CD4-positive, alpha-beta T cell treated with Interleukin-15 for 1 hour (primary cell): Measurements from ENCODE around the gene ERCC3.
A peak's percentile ranks its signal among the peaks of the same experiment; 100 is the strongest.

Source experiments
- DNase-seq: peaks from one replicate; pipeline ENCODE4 v3.0.0-alpha.2; 2020

Gene ERCC3

DNA sequence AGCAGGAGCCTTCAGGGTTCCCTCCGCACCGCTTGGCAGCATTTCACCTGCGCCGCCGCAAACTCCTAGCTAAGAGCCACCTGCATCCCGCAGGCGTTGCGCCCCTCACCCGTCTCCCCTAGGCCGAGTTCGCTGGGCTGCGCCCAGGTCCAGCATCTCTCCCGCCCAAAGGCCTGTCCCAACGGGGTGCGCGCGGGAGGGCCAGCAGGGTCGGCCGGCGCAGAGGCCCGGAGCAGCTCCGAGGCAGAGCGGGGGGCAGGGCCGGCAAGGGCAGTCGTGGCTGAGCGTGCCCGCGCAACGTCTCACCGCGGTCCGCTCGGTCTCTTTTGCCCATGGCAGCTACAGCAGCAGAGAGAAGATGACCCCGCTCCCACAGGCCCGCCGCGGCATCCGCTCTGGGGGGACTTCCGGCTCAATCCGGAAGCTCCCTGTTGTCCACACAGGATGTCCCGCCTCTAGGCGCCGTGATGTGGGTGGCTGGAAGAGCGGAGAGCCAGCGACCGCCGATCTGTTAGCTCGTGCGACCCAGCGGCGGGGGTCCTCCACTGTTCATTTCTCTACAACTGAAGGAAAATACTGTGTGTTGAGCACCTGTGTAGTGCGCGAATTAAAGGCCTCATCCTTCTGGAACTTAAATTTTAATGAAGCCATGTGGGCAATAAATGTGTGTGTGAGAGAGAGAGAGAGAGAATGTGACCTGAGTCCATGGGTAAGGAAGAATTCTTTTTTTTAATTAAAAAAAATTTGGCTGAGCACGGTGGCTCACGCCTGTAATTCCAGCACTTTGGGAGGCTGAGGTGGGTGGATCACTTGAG, at the start of gene ERCC3:
TSS of gene ERCC3 (minus strand) at position 397 of the 815 bp plus-strand sequence. CDS start at position 334, 63 bp downstream.
- DNase-seq = peak; percentile 82

GRCh38 chr2:127343277-127343676, 49.3 kb upstream of the ERCC3 start:
- DNase-seq = no peak

DNA sequence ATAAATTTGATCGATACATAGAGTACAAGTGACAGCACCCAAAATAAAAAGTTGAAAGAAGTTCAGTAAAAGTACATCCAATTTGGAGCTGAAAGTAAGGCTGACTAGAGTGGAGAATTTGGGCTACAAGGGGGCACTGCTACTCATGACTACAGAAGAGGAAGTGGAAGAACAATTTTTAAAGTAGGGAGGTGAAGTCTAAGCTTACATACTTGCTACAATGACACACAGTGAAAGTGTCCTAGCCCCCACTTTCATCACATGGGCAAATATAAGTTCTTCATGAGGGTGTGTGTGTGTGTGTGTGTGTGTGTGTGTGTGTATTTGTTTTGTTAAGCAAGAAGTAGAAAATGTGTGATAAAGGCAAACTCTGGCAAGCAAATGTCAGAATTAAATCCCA, 48.2 kb upstream of the ERCC3 start:
- no peak for DNase-seq

GRCh38 chr2:127332335-127332734, 38.4 kb upstream of the ERCC3 start:
- DNase-seq = no peak

- DNase-seq = no peak
Observed at GRCh38 chr2:127330753-127331152, 36.8 kb upstream of the ERCC3 start.

GRCh38 chr2:127326289-127326945, 32.5 kb upstream of the ERCC3 start:
- DNase-seq = no peak

- DNase-seq = no peak
Observed at GRCh38 chr2:127324635-127325034, 30.7 kb upstream of the ERCC3 start.

DNA sequence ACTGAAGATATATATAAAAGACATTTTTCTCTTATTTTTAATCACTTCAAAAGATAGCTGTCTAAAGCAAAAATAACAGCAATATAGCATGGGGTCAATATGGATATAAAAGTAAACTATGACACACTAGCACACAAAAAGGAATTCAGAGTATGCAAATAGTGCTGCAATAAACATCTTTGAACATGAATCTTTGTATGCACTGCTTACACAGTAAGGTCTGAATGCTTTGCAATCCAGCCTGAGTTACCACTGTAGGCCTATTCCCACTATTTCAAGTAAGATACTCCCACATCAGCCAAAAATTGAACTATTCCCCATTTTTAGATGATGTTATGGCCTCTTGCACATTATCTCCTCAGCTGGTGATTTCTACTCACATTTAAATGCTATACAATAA, 27.4 kb upstream of the ERCC3 start:
- DNase-seq = no peak

DNA sequence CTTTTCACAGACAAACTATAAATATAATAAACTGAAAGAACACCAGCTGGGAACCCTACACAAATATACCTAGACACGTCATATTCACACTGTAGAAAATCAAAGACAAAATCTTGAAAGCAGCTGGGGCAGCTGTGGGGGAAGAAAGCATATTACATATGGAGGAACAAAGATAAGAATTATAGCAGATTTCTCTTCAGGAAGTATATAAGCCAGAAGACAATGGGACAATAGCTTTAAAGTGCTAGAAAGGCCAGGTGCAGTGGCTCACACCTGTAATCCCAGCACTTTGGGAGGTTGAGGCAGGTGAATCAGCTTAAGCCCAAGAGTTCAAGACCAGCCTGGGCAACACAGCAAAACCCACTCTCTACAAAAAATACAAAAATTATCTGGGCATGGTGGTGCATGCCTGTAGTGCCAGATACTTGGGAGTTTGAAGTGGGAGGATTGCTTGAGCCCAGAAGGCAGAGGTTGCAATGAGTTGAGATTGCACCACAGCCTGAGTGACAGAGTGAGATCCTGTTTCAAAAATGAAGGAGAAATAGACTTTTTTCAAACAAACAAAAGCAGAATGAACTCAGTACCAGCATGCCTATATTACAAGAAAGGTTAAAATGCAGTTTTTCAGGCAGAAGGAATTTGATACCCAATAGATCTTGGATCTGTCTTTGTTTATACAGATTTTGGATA, 26.8 kb upstream of the ERCC3 start:
- DNase-seq = no peak

DNA sequence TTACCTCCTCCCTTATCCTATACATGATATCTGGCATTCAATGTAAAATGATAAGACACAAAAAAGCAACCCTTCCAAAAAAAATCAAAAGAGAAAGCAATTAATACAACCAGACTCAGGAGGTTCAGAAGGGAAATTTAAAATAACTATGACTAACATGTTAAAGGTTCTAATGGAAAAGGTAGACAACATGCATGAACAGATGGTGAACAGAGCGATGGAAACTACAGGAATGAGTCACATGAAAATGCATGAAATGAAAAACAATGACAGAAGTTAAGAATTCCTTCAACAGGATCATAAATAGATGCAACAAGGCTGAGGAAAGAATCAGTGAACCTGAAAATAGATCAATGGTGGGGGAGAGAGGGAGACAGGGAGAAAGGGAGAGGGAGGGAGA, 26.1 kb upstream of the ERCC3 start:
- no peak for DNase-seq

DNA sequence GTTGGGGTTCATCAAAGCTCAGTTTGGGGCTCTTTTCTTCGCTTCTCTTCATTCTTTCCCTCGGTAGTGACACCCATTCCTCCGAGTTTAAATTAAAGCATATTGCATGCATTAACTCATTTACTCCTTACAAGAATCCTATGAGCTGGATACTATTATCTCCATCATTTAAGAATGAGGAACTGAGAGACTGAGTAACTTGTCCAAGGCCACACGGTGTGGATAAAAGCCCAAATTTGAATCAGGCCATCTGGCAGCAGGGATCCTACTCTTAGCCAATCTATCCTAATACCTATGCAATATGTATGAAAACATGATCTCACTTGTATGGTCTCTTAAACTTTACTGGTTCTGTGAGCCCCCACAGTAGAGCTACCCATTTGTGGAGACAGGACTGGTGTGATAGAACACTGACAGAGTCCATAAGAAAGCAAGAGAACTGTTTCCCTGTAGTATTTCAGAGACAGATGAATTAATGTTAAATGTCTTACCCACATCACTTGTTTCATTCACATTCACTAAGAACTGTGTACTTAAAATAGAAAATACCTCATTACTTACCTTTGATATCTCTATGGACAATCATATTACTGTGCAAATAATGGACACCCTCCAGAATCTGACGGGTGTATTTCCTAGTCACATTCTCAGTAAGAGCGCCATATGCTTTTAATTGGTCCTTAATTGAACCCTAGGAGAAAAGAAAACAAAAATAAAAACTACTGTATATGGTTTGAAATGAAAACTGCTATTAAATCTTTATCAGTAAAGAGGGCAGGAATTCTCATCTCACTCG, 20.4 kb upstream of the ERCC3 start:
- DNase-seq = no peak

GRCh38 chr2:127313406-127313805, 19.5 kb upstream of the ERCC3 start:
- DNase-seq = peak; percentile 47

DNA sequence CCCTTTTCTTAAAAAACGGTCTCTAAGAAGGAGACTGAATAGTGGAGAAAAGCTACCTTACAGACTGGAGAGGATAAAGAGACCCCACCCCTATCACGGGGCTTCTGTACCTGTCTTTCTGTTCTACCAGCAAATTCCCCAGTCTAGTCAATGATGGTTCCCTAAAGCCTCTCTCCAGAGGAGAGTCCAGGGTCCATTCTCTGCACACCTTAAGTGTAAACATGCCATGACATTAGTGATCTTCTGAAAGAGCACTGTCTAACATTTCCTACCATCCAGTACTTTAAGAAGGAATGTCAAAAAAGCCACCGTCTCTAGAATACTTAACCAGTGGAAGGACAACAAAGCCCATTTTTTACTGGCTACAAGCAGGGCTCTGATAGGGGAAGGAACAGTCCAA, 17.0 kb upstream of the ERCC3 start:
- no peak for DNase-seq

DNA sequence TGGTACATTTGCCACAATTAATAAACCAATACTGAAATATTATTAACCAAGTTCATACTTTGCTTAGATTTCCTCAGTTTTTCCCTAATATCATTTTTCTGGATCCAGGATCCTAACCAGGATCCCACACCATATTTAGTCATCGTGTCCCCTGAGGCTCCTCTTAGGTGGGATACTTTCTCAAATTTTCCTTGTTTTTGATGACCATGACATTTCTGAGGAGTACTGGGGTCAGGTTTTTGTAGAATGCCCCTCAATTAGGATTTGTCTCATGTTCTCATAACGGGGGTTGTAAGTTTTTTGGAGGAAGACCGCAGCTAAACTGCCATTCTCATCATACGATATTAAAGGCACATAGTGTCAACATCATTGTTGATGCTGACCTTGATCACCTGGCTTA, 15.5 kb upstream of the ERCC3 start:
- no peak for DNase-seq

GRCh38 chr2:127308586-127309138, 14.7 kb upstream of the ERCC3 start:
- DNase-seq = no peak

DNA sequence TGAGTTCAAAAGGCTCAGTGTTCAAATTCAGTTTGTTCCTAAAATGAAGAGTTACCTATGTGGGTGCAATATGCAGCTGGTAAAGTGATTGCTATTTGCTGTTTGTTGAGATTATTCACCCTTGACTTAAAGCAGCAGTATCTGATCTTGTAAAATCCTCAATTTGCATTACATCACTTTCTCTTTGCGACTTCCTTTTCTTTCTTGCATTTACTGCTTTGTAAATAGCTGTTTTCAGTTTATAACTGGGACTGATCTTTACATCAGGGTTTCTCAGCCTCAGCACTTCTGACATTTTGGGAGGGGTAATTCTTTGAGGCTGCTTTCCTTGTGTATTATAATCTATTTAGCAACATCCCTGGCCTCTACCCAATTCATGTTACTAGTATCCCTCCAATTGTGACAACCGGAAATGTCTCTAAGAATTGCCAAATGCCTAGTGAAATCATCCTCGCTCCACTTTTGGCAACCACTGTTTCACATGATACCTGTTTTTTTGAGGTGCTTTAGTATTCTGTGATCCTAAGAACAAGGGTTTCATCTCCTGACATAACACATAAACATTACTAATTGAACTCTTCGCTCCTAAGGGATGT, 12.1 kb upstream of the ERCC3 start:
- DNase-seq = no peak

- no peak for DNase-seq
Observed at GRCh38 chr2:127302168-127302567, 8.2 kb upstream of the ERCC3 start.

DNA sequence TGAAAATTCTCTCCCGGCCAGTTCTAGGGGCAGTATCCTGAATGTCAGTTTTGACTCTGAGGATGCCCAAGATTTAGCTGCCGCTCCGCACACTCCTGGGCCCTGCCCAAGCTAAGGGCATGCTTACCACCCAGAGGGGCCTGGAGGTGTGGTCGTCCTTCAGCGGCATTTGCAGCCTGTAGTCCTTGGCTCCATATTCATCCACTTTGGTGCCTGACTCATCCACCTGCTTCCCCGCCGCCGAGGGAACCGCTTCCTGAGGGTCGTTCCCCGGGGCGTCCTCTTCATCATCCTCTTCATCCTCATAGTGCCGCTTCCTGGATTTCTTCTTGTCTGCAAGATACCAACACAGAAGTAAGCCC, 577 bp downstream of the ERCC3 start:
- no peak for DNase-seq

DNA sequence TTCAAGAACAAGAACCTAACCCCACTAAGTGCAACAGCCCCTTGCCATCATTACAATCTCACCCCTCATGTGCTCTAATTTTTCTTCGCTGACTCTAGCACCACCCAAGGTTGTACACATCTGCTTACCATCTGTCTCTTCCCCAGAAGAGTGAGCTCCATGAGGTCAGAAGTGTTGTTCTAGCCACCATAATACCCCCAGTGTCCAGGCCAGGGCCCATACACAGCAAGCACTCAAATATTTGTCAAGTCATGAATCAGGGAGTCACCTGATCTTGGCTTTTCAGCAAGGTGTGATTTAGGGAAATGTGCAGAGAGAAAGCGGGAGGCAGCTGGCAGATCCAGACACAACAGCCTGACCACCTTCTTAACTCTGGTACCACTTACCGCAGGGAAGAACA, 5.7 kb downstream of the ERCC3 start:
- DNase-seq = no peak

DNA sequence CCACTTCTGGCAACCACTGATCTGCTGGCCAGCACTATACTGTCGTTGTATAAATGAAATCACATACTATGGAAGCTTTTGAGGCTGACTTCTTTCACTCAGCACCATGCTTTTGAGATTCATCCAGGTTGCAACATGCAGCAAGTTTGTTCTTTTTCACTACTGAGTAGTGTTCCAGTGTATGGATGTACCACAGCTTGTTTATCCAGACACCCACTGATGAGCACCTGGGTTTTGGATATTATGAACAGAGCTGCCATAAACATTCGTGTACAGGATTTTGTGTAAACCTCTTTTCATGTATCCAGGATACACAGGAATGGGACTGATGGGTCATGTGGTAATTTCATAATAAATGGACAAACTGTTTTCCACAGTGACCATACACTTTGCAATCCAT, 10.7 kb downstream of the ERCC3 start:
- DNase-seq = no peak

- no peak for DNase-seq
Observed at GRCh38 chr2:127280693-127281092, 13.3 kb downstream of the ERCC3 start.

DNA sequence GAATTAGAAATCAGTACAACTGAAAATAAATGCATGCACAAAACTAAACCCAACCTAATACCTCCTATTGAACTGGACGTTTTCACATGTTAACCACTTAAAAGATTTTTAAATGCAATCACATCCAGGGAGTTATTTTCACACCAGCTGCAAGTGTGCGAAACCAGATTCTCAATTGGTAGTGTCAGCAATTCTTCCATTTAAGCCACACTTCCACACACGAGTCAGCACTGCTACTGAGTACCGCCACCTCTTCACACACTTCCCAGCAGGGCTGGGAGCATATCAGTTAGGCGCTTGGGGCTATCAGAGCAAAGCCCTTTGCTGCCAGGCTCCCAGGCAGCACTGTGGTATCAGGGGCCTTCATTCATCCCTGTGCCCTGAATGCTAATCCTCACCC, 14.2 kb downstream of the ERCC3 start:
- no peak for DNase-seq

DNA sequence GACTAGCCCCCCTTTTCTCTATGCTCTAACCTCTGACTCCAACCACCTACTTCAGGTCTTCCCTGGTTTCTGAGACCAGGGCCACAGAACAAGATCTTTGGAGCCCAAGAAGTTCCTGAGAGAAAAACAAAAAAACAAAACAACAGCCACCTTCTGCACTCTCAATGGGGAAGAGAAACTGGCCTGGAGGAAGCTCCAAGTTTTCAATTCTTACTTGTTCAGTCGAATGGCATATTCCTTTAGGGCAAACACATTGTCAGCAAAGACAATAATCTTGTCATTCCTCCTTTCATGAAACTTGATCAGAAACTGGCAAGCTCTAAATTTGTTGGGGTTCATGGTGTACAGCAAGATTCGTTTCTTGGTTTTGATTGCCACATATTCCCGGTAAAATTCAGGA, 15.0 kb downstream of the ERCC3 start:
- no peak for DNase-seq
